T47D (cell line): Measurements from ENCODE around the gene CGA.
A peak's percentile ranks its signal among the peaks of the same experiment; 100 is the strongest.

Experiments
- DNase-seq, 2 experiments: peaks; one replicate each; pipeline versions ENCODE4 v3.0.0 to v3.0.0-alpha.2; 2011 to 2012; ENCODE audit warnings: low read depth in 1 of 2, low spot score in 1 of 2
- JUND ChIP-seq: IDR thresholded peaks from 2 replicates; pipeline ENCODE4 v1.6.1; 2012; ENCODE audit warnings: low read depth
- in situ Hi-C: cut with HindIII; loops from 2 replicates; pipeline ENCODE4 v1.10.0; 2016; ENCODE audit warnings: low sequenced_read_pairs, low pct_unique_long_range_greater_than_20kb

Gene CGA

DNA sequence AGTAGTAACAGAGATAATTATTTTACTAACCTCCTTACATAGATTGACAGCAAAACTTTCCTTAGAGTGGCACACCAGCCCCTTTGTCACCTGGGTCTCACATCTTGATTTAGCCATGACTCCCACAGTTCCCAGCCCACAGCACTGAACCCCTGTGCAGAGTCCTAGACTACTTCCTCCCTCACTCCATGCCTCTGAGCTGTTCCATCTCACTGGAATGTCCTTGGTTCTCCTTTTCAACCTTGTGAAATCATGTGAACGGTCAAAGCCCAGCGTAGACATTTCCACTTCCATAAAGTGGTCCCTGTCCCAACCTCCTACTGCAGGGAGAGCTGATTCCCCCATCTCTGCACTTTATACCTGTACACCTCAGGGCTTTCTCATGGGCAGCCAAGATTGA lies 19.7 kb downstream of the CGA start:
- no peak for DNase-seq
- TF ChIP-seq JUND: no peak
- in situ Hi-C loops: no loop called here

DNA sequence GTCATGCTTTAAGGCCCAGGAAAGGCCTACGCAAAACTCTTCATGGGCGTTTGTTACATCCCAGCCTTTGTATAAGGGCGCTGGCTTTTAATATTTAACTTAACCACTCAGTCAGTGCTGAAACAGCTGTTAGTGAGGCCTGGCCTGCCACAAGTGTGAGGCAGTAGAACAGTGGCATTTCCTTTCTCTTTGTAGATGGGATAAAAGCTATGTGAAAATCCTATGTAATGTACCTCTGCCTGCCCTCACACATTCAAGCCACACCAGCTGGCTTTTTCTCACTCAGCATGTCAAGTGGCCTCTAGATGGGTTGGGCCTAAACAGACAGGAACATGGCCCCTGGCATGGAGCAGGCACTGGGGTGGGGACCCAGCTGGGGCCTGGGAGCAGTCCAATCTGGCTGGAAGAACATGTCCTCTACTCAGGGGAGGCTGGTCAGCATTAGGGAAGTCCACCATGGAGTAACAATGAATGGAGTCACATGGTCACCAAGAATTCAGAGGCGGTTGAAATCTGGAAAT lies 20.7 kb downstream of the CGA start:
- no peak for TF ChIP-seq JUND
- no peak for DNase-seq
- in situ Hi-C loops: no loop called here

DNA sequence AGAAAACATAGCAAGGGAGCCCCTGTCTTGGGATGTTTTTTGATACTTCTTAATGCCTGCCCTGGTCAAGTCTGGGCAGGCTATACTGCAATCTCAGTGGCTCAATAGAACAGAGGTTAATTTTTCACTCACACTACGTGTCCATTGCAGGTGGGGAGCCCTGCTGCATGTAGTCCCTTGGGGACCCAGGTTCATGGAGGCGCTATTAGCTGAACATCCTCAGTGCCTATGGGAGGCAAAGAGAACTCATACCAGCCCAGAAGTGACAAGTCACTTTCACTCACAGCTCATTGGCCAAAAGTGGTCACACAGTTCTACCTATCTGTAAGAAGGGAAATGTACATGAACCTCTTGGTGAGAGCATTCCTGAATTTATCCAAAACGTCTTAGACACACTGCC lies 23.2 kb downstream of the CGA start:
- no peak for TF ChIP-seq JUND
- in situ Hi-C loops: no loop called here
- no peak for DNase-seq

- DNase-seq: no peak
- no peak for TF ChIP-seq JUND
- in situ Hi-C loops: no loop called here
Measured at GRCh38 chr6:87070741-87071140, 24.2 kb downstream of the CGA start.

DNA sequence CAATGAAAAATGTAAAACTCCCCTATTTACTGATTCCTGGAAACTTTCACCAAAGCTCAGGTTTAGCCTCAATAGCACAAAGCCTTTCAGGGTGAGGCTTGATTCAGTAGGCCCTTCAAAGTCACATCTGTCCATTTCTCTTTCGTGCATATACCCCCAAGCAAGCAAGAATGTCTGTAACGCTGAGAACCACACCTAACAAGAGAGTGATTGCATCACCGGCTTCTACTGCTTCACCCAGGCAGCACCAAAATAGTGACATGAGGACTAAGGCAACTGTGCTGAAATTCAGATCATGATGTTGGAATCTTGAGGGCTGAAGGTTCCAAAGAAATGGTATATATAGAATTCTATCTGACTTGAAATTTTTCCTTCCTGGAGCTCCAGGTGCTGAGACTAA lies 26.1 kb downstream of the CGA start:
- TF ChIP-seq JUND: no peak
- in situ Hi-C loops: no loop called here
- no peak for DNase-seq

DNA sequence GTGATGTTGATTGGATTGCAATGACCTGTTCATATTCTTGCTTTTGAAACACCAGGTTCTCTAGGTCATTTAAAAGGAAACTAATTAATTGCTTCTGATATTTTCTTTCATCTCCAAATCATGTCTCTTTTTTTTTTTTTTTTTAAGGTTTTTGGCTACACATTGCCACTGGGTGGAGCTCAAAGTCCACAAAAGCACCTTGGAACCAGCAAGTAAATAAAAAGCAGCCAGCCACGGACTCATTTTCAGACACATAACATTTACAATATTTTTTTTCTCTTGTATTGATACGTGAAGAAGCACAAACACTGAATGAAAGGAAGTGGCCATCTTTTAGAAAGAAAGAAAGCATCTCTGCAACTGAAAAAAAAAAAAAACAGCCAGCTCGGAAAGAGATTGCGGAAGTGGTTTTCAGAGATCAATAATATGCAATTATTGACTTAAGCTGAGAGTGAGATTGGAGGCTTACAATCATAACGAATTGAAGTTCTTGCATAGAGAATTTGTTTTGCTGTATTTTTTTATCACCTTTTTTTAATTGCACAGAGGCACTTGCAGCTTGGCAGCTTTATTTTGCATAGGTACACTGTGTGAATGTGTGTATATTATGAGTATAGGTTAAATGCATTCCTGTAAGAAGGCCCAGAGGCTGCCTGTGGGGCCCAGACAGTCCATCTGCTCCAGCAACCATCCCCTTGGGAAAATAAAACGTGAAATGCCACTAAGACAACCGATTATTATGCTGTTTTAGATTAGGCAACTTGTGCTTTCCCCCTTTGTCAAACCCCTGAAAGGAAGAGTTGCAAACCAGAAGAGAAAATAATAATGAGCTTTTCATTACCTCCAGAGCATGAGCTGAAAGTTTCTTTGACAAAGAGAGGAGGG lies 28.2 kb downstream of the CGA start:
- in situ Hi-C loops: no loop called here
- DNase-seq: peak; percentile 27 to 63
- no peak for TF ChIP-seq JUND

DNA sequence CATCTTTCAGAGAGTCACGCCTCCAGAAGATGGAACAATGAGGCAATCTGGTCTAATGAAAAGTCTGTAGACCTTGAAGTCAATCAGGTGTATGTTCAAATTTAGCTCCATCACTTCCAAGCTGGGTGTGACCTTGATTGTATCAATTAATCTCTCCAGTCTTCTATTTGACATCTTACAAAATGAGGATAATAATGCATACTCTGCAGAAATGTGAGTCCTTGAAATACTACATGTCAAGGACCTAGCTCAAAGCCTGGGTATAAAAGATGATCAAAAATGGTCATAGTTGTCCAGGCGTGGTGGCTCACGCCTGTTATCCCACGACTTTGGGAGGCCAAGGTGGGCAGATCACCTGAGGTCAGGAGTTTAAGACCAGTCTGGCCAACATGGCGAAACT lies 29.8 kb downstream of the CGA start:
- in situ Hi-C loops: no loop called here
- no peak for TF ChIP-seq JUND

GRCh38 chr6:87059943-87060342 lies 35.0 kb downstream of the CGA start:
- no peak for DNase-seq
- in situ Hi-C loops: no loop called here
- no peak for TF ChIP-seq JUND

More for the DNA sequence above, 29.8 kb downstream of the CGA start:
- no peak for DNase-seq

DNA sequence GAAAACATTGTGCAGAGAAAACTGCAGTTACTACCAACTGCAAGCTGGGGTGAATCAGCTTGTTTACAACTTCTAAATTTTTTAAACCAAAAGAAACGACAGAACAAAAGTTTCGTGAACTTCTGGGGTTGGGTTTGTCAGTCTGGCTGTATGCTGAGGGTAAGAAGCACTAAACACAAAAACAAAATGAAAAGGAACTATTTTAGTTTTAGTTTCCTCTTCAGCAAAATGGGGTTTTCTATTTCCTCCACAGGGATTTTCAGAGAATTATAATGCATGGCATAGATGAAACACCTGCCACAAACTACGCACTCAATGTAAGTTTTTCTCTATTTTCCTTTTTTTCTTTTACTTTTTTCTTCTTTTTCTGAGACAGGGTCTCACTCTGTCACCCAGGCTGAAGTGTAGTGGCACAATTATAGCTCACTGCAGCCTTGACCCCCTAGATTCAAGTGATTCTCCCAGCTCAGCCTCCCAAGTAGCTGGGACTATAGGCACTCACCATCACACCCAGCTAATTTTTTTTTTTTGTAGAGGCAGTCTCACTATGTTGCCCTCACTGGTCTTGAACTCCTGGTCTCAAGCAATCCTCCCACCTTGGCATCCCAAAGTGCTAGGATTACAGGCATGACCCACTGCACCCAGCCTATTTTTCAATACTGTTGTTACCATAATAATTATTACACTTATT lies 40.6 kb downstream of the CGA start:
- in situ Hi-C loops: no loop called here

GRCh38 chr6:87053312-87053711 lies 41.6 kb downstream of the CGA start:
- in situ Hi-C loops: no loop called here
- DNase-seq: no peak
- TF ChIP-seq JUND: no peak

More for the DNA sequence above, 40.6 kb downstream of the CGA start:
- DNase-seq: no peak
- no peak for TF ChIP-seq JUND

DNA sequence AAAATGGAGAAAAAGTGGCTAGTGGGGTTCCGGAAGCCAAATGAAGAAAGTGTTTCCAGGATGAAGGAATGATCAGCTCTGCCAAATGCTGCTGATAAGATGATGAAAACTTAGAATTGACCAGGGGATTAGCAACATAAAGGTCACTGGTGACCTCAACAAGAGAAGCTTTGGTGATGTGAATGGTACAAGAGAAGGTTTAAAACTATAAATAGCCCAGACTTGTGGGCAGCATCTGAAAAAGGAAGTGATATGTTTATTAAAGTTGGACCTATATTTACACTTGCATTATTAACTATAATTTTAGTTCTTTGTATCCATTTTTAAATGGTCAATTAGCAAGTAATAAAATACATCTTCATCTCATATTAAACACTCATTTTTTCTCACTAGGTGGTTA lies 45.1 kb downstream of the CGA start:
- no peak for DNase-seq
- in situ Hi-C loops: no loop called here
- no peak for TF ChIP-seq JUND

- in situ Hi-C loops: no loop called here
- DNase-seq: no peak
- TF ChIP-seq JUND: no peak
Measured at GRCh38 chr6:87045521-87046075, 49.3 kb downstream of the CGA start.

DNA sequence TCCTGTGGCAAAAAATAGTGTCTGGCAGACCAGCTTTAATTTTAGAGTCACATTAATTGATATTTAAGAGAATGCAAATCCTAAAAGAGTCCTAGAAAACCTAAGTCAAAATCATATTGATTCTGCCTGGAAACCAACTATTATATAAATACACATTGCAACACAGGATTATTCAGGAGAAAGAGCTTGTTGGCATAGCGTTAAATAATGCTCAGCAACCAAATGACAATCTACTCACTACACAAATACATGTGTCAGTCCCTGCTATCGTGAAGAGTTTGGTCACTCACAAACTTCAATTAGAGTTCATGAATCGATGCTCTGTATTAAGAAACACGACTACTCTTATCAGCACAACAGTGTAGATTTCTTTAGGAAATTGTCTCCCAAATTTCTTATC lies 54.2 kb downstream of the CGA start:
- in situ Hi-C loops: no loop called here
- TF ChIP-seq JUND: no peak

More for the DNA sequence above, 54.2 kb downstream of the CGA start:
- no peak for DNase-seq
